ENCODE results near the gene CDH23. TPM values are rescaled to one million over a fixed set of nuclear protein-coding genes. Genes with fewer than 3 reads are reported as not detected.

CDH23 gene
- total RNA-seq, 1 donor from 2014 or later = 10.3 TPM

GRCh38 chr10:71476228-71477011 lies 79.7 kb downstream of the CDH23 start:
- intact Hi-C loops (cut with DNase I) = no loop called here
- TF ChIP-seq POLR2AphosphoS5 (IDR thresholded peaks at IDR 0.05; ENCODE audit: insufficient read depth in 1 of 2, low read depth in 1 of 2) (no peak), CTCF (IDR thresholded peaks at IDR 0.05) (no peak), POLR2A (IDR thresholded peaks at IDR 0.05) (no peak)
- H3K27ac ChIP-seq = peak overlapping the region; percentile 47
- DNase-seq (ENCODE audit: extremely low spot score in 2 of 2) = no peak
- no peaks in the 10 kb centered on the region for H3K36me3 ChIP-seq
- H3K9me3 ChIP-seq = no peaks in the 10 kb centered on the region
- H3K4me3 ChIP-seq = no peak overlapping the region
- H3K27me3 ChIP-seq = no peaks in the 10 kb centered on the region
- peaks cover 16% of the 10 kb centered on the region for H3K4me1 ChIP-seq

GRCh38 chr10:71478173-71478572 lies 81.5 kb downstream of the CDH23 start:
- DNase-seq (ENCODE audit: extremely low spot score in 2 of 2) = no peak
- Histone ChIP-seq H3K4me3 (no peak overlapping the region), H3K9me3 (no peaks in the 10 kb centered on the region), H3K27ac (no peak overlapping the region), H3K36me3 (no peaks in the 10 kb centered on the region), H3K4me1 (peaks cover 16% of the 10 kb centered on the region), H3K27me3 (no peaks in the 10 kb centered on the region)
- TF ChIP-seq POLR2A (IDR thresholded peaks at IDR 0.05) = no peak
- TF ChIP-seq CTCF (IDR thresholded peaks at IDR 0.05) = no peak
- TF ChIP-seq POLR2AphosphoS5 (IDR thresholded peaks at IDR 0.05; ENCODE audit: insufficient read depth in 1 of 2, low read depth in 1 of 2) = no peak
- intact Hi-C loops (cut with DNase I) = no loop called here

GRCh38 chr10:71478813-71479365 lies 82.2 kb downstream of the CDH23 start:
- Histone ChIP-seq H3K4me3 (no peak overlapping the region), H3K27ac (no peak overlapping the region), H3K9me3 (no peaks in the 10 kb centered on the region), H3K36me3 (no peaks in the 10 kb centered on the region), H3K4me1 (peaks cover 16% of the 10 kb centered on the region), H3K27me3 (no peaks in the 10 kb centered on the region)
- no peak for DNase-seq (ENCODE audit: extremely low spot score in 2 of 2)
- intact Hi-C loops (cut with DNase I) = no loop called here
- TF ChIP-seq POLR2AphosphoS5 (IDR thresholded peaks at IDR 0.05; ENCODE audit: insufficient read depth in 1 of 2, low read depth in 1 of 2) (no peak), CTCF (IDR thresholded peaks at IDR 0.05) (no peak), POLR2A (IDR thresholded peaks at IDR 0.05) (no peak)

- TF ChIP-seq POLR2A (IDR thresholded peaks at IDR 0.05) (no peak), CTCF (IDR thresholded peaks at IDR 0.05) (no peak), POLR2AphosphoS5 (IDR thresholded peaks at IDR 0.05; ENCODE audit: insufficient read depth in 1 of 2, low read depth in 1 of 2) (no peak)
- Histone ChIP-seq H3K27me3 (no peaks in the 10 kb centered on the region), H3K36me3 (no peaks in the 10 kb centered on the region), H3K4me1 (peaks cover 16% of the 10 kb centered on the region), H3K4me3 (no peak overlapping the region), H3K9me3 (no peaks in the 10 kb centered on the region), H3K27ac (no peak overlapping the region)
- no peak for DNase-seq (ENCODE audit: extremely low spot score in 2 of 2)
- intact Hi-C loops (cut with DNase I) = no loop called here
These were observed 83.1 kb downstream of the CDH23 start for GRCh38 chr10:71479831-71480230.

GRCh38 chr10:71480662-71481061 lies 83.9 kb downstream of the CDH23 start:
- H3K27ac ChIP-seq = no peak overlapping the region
- no peaks in the 10 kb centered on the region for H3K9me3 ChIP-seq
- TF ChIP-seq CTCF (IDR thresholded peaks at IDR 0.05) = no peak
- no peak for TF ChIP-seq POLR2A (IDR thresholded peaks at IDR 0.05)
- no peak for TF ChIP-seq POLR2AphosphoS5 (IDR thresholded peaks at IDR 0.05; ENCODE audit: insufficient read depth in 1 of 2, low read depth in 1 of 2)
- no peak for DNase-seq (ENCODE audit: extremely low spot score in 2 of 2)
- H3K36me3 ChIP-seq = no peaks in the 10 kb centered on the region
- no peak overlapping the region for H3K4me3 ChIP-seq
- peaks cover 13% of the 10 kb centered on the region for H3K4me1 ChIP-seq
- no peaks in the 10 kb centered on the region for H3K27me3 ChIP-seq
- intact Hi-C loops (cut with DNase I) = no loop called here

Data from vagina (tissue), 2 donors.